ACHN (cell line): ENCODE measurements around the gene EEF1E1.
A peak's percentile ranks its signal among the peaks of the same experiment; 100 is the strongest.
"Not testable (repeated sequence)": the region's sequence is repeated elsewhere in the genome, so short reads cannot be mapped to it uniquely, and the experiment has no call there.

ENCODE experiments used
- DNase-seq: peaks from one replicate; pipeline ENCODE4 v3.0.0-alpha.2; 2015
- in situ Hi-C: cut with HindIII; loops from 2 replicates; pipeline ENCODE4 v1.10.0; 2017; ENCODE audit warnings: low sequenced_read_pairs, low pct_ligation_motif_present, low pct_unique_long_range_greater_than_20kb

Gene EEF1E1

DNA sequence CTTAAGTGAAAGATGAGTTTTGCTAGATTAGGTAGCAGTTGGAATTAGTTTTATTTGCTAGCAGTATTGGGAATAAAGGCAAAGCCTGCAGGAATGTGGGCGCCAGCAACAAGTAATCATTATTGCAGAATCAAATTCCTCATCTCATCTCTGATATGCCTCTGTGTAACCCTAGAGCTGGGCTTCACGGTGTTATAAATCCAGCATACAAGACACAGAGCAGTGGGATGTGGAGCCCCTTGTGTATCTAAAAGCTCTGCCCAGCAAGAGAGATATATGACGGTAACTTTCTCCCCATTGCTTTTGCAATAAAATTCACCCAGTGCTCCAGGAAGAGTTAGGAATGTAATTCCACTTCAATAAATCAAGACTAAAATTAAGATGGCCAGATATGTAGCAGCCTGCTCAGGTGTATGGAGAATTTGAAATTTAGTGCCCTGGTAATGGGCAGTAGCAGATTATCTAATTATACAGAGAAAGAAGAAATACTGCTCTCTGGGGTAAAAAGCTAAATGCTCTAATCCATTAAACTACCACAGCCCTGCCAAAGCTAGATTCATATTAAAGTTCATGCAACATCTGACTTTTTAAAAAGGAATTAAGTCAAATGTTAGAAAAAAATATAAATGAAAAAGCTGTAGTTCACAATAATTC, 32.6 kb downstream of the EEF1E1 start:
- in situ Hi-C loops: no loop called here
- no peak for DNase-seq

DNA sequence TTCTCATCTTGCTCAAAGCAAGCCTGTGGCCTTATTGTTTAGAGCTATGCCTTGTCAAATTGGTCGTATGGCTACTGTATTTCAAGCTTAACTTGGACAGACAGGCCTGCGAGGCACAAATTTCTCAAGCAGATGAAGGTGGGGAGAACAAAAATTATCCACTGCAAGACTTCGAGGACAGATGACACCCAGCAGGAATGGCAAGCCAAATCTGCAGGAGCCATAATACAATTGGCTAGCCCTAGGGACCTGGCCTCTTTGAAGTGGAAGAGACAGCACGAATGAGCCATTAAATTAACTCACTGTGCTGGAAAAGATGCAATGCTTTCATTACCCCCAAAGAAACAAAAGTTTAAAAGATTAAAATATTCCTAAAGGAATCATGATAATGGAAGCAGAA, 33.2 kb downstream of the EEF1E1 start:
- DNase-seq: no peak
- in situ Hi-C loops: no loop called here

DNA sequence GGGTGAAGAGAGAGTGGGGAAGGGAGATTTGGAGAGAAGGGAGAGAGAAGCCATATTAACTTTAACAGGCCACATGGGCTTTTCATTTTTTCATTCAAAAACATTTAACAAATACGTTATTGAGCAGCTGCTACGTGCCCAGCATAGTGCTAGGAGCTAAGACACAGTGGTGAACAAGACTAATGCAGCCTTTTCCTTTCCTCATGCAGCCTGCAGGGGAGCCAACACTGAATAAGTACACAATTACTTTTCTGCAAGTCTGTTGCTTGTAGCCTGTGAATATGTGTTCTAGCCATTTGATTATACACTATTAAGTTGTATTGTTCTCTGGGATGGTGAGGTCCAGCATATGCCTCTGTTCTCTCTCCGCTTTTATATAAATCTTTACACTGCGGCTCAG, 36.2 kb downstream of the EEF1E1 start:
- in situ Hi-C loops: no loop called here
- peak; percentile 40 for DNase-seq

DNA sequence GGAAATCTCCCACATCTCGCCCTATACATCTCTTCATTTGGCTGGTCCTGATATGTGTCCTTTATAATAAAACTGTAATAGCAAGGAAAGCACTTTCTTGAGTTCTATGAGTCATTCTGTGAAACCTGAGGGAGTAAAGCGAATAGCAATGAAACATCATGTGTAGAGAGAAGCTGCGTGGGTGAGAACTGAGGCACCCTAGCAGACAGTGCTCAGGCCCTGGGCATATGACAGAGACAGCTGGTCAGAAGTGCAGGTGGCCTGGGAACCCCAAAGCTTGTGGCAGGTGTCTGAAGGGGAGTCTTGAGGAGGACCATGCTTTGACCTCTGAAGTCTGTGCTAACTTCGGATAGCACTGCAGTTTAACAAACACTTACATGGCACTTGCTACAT, 36.8 kb downstream of the EEF1E1 start:
- in situ Hi-C loops: no loop called here

DNA sequence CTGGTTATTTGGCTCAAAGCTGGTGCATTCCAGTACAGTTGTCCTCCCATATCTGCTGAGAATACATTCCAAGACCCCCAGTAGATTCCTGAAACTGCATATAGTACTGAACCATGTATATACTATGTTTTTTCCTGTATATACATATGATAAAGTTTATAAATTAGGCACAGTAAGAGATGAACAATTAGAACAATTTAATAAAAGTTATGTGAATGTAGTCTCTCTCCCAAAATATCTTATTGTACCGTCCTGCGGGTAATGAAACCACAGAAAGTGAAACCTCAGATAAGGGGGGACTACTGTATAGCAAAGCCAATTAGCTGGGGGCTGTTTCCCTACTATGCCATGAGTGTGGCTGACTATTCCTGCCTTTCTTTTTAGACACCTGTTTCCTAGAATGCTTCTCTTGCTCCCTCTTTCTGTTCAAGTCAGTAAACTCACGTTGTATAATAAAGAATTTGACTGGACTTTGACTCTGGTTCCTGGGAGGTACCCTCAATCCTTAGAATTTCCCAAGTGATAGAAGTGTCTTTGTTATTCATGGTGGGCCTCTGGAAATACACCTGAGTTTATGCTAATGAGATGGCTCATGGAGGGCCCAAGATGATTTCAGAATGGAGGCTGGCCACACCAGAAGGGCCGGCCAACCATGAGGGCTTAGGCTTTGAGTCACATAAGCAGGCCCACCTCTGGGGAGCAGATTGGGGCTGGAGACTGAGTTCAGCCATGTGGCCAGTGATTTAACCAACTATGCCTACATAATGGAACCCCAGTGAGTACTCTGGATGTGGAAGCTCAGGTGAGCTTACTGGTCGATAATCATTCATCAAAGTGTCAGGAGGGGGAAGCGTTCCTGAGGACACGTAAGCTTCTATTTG, 37.5 kb downstream of the EEF1E1 start:
- peak; percentile 35 for DNase-seq
- in situ Hi-C loops: no loop called here

More for the DNA sequence above, 36.8 kb downstream of the EEF1E1 start:
- DNase-seq: no peak

DNA sequence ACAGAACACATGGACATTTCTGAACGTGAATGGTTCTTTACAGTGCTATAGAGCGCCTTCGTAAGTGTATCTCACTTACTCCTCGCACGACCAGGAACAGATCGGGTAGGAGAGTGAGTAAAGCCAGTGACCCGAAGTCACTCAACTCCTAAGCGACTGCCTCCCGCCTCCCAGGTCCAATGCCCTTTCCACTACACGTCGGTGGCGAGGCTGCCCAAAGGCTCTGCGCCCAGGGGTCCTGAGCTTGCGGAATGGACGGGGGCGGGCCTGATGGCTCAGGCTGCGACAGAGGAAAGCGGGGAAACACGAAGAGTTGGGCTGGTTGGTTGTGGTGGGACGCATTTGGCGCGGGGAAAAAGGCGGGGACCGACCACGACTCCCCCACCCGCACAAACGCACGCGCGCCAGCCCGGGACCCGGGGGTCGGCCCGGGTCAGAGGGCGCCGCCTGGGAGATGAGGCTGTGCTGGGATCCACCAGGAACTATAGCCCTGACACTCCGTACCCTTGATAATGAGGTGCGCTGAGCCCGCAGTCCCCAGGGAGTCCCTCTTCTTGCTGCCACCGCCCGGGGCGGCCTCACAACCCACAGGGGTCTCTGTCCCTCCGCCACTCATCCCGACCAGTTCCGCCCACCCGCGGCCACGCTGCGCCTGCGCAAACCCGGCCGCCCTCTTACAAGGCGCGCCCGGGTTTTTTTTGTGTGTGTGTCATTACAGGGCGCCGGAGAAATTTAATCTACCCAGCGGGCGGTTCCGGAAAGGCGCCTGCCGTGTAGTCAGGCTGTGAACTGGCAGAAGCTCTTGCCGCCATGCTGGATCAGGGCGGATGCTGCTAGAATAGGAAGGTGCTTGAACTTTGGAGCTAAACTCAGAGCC, 38.3 kb downstream of the EEF1E1 start, which contains the start of gene BLOC1S5:
Gene BLOC1S5, minus strand, starts transcription at position 629 of the 877 bp plus-strand sequence. Its CDS starts 13 bp downstream, at position 616.
- DNase-seq: peak; percentile 96
- in situ Hi-C loops: no loop called here

DNA sequence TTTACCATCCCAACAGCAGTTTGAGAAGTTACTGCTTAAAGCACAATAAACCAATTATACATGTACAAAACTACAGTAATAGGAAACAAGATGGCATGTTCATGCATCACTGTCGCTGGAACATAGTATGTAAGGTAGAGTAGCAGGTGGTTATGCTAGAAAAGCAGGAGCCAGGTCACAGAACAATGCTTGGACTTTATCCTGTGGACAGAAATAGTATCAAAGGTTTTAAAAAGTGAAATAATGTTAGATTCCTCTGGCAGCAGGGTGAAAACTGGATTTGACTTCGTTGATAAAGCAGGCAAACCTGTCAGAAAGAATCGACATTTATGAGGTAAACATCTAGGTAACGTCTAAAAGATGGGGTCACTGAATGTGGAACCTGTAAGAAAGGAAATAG, 40.6 kb downstream of the EEF1E1 start:
- no peak for DNase-seq
- in situ Hi-C loops: no loop called here

DNA sequence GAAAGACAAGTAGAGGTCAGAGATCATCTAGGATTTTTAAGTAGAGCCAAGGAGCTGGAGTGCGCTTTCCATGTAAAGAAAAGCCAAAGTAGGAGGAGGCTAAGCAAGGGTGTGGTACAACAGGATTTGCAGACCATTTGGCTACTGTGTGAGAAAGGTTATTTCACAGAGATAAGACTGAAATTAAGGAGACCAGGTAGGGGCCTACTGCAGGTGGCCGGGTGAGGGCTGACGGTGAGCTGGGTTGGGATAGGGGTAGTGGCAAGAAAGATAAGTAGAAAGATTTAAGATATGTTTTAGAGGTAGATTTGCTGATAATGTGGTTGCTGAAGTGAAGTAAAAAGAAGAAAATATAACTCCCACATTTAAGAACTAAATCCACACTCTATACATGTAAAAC, 42.0 kb downstream of the EEF1E1 start:
- DNase-seq: no peak
- in situ Hi-C loops: no loop called here

DNA sequence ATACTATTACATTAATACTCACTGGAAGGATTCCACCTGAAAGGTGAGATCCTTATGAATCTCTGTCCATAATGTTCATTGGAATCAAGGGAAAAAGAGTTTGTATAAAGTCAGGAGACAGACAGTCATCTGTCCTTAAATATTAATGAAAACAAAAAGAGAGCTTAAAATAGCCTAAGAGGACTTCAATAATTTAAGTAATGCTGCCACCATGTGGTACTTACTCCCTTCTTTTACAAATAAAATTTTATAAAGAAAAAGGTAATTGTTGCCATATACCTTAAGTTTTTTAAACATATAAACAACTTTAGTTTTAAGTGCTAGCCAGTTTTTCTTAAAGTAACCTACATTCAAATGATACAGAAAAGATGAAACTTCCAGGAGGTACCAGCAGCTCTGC, 43.2 kb downstream of the EEF1E1 start:
- peak; percentile 38 for DNase-seq
- in situ Hi-C loops: no loop called here

DNA sequence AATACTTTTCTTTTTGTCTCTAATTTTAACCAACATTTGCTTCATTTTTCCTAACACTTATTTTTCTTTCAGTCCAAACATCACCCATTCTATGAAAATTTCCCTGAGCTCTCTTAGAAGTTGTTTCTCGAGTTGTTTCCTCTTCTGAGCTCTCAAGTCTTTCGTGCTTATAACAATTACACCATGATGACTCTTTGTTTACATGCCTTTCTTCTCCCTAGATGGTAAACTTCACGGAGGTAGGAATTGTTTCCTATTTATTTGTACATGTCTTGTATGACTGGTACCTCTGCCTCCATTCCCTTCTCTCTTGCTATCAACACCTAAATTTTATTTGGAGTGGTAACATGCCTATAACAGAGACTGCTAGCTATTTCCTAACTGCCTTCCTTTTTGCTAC, 44.6 kb downstream of the EEF1E1 start:
- in situ Hi-C loops: no loop called here
- DNase-seq: no peak

DNA sequence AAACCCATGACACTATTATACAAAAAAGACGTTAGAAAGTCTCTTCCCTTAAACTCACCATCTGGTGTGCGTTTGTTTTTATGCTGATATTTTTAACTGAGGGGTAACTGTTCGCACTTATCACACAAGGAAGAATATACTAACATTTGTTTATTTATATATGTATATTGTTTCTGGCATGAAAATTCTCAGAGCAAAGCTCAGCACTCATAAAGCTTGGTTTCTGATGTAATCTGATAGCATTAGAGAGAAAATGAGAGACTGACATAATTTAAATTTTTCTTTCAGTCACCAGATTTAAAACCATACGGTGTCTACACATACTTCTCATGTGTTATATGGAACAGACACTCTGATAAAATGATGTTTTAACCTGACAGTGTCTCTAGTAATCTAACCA, 45.1 kb downstream of the EEF1E1 start:
- in situ Hi-C loops: no loop called here
- no peak for DNase-seq

DNA sequence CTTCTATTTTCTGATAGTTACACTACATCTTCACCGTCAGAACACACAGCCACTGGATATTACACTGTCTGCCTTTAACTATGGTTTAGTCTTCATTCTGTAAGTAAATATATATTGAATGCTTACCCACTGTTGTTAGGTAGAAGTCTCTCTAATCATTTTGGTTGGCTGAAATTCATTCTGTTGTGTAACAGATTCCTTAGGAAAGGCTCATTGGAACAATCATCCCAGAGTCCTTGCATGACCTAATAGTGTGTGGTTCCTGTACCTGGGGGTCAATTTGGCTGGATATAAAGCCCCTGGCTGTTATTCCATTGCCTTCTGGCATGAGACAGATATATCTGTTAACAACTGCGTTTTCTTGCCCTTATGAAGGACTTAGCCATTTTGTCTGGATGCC, 48.1 kb downstream of the EEF1E1 start:
- in situ Hi-C loops: no loop called here
- no peak for DNase-seq

DNA sequence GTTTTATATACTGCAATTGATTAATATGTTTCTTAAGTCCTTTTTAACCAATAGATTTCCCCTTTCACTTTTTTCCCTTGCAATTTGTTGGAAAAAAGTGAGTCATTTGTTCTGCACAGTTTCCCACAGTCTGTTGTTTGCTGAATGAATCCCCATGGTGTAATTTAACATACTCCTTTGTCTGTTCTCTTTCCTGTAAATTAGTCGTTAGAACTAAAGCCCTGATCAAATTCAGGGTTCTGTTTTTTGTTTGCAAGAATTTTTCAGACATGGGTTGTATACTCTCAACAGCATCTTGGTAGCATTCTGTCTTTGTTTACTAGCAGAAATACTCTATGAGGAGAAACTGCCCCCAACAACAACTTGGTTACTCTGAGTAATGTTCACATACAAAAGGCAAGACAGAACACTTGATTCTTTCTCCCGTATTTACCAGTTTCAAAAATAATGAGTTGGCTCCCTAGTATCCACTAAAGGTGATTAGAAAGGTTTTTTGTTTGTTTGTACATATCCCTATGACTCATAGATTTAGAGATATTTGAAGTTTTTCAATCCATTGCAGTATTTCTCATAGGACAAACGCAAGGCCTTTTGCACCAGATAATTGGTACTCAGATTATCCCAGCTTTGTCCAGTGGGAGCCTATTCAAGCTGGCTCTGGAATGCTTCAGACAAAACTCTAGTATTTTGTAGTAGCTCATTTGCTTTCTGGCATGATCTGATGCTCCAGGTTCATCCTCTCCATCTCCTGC, 54.6 kb downstream of the EEF1E1 start:
- DNase-seq: no peak
- in situ Hi-C loops: no loop called here

DNA sequence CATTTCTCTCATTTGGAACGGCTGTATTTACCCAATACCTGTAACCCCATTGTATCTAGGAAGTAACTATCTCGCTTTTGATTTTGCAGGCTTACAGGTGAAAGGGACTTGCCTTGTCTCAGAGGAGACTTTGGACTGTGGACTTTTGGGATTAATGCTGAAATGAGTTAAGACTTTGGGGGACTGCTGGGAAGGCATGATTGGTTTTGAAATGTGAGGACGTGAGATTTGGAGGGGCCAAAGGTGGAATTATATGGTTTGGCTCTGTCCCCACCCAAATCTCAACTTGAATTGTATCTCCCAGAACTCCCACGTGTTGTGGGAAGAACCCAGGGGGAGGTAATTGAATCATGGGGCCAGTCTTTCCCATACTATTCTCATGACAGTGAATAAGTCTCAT, 56.6 kb downstream of the EEF1E1 start:
- in situ Hi-C loops, DNase-seq: not testable (repeated sequence)

DNA sequence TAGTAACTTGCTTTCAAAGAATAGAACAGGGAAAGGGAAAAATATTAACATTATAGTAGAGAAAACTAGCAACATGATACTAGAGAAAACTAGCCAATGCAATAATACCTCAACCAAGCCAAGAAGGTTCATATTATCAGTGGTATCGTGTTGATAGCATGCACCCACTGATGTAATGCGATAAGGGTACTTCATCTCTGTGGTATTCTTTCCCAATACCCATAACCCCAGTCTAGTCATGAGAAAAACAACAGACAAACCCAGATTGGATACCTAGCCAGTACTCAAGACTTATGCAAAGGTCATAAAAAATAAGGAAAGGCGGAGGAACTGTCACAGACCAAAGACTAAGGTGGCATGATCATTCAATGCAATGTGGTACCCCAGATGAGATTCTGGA, 59.1 kb downstream of the EEF1E1 start:
- no peak for DNase-seq
- in situ Hi-C loops: no loop called here

DNA sequence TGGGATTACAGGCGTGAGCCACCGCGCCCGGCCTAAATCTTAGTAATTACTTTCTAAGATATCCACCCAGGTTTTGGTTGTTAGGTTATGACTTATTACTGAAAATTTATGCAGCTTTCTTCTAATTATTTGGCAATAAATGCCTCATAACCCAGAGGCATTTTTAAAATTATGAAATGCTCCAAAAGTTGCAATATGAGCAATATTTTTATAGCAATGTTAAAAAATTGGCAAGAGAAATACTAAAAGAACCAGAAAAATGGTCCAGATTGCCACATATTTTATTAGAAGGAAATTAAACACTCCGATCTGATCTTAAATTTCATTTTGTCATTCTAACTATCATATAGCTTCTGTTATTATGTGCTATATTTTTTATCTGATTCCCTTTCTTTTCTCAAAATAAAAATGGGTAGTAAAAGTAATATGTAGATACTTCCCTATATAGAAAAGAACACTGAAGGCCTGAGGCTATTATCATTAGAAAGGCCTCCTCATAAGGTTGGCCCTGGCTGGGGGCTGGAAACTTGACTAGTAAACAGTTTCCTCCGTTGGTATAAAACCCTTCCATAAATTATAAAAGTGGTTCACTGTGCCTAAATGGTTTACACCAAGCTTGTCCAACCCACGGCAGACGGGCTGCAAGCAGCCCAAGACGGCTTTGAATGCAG, 60.3 kb downstream of the EEF1E1 start:
- in situ Hi-C loops: no loop called here
- DNase-seq: no peak

DNA sequence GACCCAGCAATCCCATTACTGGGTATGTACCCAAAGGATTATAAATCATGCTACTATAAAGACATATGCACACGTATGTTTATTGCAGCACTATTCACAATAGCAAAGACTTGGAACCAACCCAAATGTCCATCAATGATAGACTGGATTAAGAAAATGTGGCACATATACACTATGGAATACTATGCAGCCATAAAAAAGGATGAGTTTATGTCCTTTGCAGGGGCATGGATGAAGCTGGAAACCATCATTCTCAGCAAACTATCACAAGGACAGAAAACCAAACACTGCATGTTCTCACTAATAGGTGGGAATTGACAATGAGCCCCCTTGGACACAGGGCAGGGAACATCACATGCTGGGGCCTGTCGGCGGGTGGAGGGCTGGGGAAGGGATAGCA, 68.2 kb downstream of the EEF1E1 start:
- in situ Hi-C loops, DNase-seq: not testable (repeated sequence)

DNA sequence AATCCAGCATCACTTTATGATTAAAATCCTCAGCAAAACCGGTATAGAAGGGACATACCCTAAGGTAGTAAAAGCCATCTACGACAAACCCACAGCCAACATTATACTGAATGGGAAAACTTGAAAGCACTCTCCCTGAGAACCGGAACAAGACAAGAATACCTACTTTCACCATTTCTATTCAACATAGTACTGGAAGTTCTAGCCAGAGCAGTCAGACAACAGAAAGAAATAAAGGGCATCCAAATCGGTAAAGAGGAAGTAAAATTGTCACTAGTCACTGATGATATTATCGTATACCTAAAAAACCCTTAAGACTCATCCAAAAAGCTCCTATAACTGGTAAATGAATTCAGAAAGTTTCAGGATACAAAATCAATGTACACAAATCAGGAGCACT, 71.4 kb downstream of the EEF1E1 start:
- DNase-seq: no peak
- in situ Hi-C loops: no loop called here
